HepG2 (cell line): Measurements from ENCODE around the gene MTHFD2L.

Experiments
- BHLHE40 ChIP-seq: IDR thresholded peaks from 2 replicates; pipeline ENCODE4 v1.6.1; 2011; ENCODE audit warnings: low read length, improper control_type of control experiment
- ELF1 ChIP-seq: sonication (generic); formaldehyde crosslinking; IDR thresholded peaks from 2 replicates; pipeline ENCODE4 v1.4.0; 2020; ENCODE audit warnings: missing genetic modification reagents
- ESRRA ChIP-seq: sonication (generic); formaldehyde crosslinking; IDR thresholded peaks from 2 replicates; pipeline ENCODE4 v1.5.1; 2020; ENCODE audit warnings: mild to moderate bottlenecking, low read depth, missing genetic modification reagents
- NFE2L2 ChIP-seq: fragments of 150-350 bp; IDR thresholded peaks from 2 replicates; pipeline ENCODE4 v1.6.1; 2014; ENCODE audit warnings: low read length
- ZNF549 ChIP-seq: sonication (generic); formaldehyde crosslinking; IDR thresholded peaks from 2 replicates; pipeline ENCODE4 v1.5.0; 2020; ENCODE audit warnings: missing genetic modification reagents
- TF ChIP-seq, protein P1 (sequence below): sonication (generic); formaldehyde crosslinking; IDR thresholded peaks from 2 replicates; pipeline ENCODE4 v1.5.0; 2020; ENCODE audit warnings: mild to moderate bottlenecking, missing genetic modification reagents, moderate library complexity
- TF ChIP-seq, protein P2 (sequence below): sonication (generic); formaldehyde crosslinking; IDR thresholded peaks from 2 replicates; pipeline ENCODE4 v1.9.0; 2021; ENCODE audit warnings: missing genetic modification reagents, borderline replicate concordance

DNA sequence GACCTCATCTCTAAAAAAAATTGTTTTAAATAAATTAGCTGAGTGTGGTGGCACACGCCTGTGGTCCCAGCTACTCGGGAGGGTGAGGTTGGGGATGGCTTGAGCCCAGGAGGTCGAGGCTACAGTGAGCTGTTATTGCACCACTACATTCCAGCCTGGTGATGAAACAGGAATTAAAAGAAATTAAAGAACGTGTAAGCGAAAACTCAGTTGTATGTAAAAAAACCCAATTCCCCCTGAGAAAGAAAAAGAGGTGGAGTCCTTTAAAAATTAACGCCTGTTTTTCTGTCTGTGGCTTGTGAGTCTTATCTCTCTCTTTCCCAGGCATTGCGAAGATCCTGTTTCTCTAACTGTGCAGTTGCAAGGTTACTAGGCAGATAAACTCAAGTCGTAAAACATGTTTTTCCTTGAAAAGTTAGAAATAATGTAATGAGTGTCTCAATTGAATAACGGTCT, 172.4 kb downstream of the MTHFD2L start:
- no peak for TF ChIP-seq NFE2L2
- no peak for TF ChIP-seq ELF1 (CRISPR knock-in tag)
- no peak for TF ChIP-seq BHLHE40
- TF ChIP-seq, protein P1, sequence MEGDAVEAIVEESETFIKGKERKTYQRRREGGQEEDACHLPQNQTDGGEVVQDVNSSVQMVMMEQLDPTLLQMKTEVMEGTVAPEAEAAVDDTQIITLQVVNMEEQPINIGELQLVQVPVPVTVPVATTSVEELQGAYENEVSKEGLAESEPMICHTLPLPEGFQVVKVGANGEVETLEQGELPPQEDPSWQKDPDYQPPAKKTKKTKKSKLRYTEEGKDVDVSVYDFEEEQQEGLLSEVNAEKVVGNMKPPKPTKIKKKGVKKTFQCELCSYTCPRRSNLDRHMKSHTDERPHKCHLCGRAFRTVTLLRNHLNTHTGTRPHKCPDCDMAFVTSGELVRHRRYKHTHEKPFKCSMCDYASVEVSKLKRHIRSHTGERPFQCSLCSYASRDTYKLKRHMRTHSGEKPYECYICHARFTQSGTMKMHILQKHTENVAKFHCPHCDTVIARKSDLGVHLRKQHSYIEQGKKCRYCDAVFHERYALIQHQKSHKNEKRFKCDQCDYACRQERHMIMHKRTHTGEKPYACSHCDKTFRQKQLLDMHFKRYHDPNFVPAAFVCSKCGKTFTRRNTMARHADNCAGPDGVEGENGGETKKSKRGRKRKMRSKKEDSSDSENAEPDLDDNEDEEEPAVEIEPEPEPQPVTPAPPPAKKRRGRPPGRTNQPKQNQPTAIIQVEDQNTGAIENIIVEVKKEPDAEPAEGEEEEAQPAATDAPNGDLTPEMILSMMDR, result no peak
- TF ChIP-seq ESRRA (CRISPR knock-in tag), result no peak
- no peak for TF ChIP-seq ZNF549 (CRISPR knock-in tag)
- TF ChIP-seq, protein P2, sequence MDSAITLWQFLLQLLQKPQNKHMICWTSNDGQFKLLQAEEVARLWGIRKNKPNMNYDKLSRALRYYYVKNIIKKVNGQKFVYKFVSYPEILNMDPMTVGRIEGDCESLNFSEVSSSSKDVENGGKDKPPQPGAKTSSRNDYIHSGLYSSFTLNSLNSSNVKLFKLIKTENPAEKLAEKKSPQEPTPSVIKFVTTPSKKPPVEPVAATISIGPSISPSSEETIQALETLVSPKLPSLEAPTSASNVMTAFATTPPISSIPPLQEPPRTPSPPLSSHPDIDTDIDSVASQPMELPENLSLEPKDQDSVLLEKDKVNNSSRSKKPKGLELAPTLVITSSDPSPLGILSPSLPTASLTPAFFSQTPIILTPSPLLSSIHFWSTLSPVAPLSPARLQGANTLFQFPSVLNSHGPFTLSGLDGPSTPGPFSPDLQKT, result no peak
